GM12873 (cell line): Measurements from ENCODE around the gene PTPRN2.

Experiments
- CTCF ChIP-seq: IDR thresholded peaks from 2 replicates; pipeline ENCODE4 v1.5.1; 2012; ENCODE audit warnings: low read depth, mild to moderate bottlenecking, moderate library complexity, low read length, control low read depth; ENCODE audit not compliant: insufficient read depth; ENCODE audit errors: missing control alignments

The PTPRN2 gene

GRCh38 chr7:158302274-158303070, 285.2 kb downstream of the PTPRN2 start:
- TF ChIP-seq CTCF = no peak

- TF ChIP-seq CTCF = no peak
Measured at GRCh38 chr7:158301207-158301606, 286.4 kb downstream of the PTPRN2 start.

GRCh38 chr7:158300427-158300826, 287.2 kb downstream of the PTPRN2 start:
- no peak for TF ChIP-seq CTCF

- no peak for TF ChIP-seq CTCF
Measured at GRCh38 chr7:158299607-158300006, 288.0 kb downstream of the PTPRN2 start.

- no peak for TF ChIP-seq CTCF
Measured at GRCh38 chr7:158296798-158297104, 290.9 kb downstream of the PTPRN2 start.

- TF ChIP-seq CTCF = no peak
Measured at GRCh38 chr7:158295966-158296797, 291.4 kb downstream of the PTPRN2 start.

GRCh38 chr7:158292948-158293347, 294.7 kb downstream of the PTPRN2 start:
- TF ChIP-seq CTCF = no peak
